GM12878 (cell line): ENCODE results near the gene SH3D19.

Source experiments
- CTCF ChIP-seq, 3 experiments: IDR thresholded peaks in 2 of 3; conservative IDR thresholded peaks in 1 of 3; 2 replicates each; pipeline ENCODE4 v1.5.1; 2011; ENCODE audit warnings: low read depth in 3 of 3, low read length in 3 of 3, mild to moderate bottlenecking in 3 of 3, control low read depth in 2 of 3, moderate library complexity in 2 of 3, inconsistent platforms in 1 of 3, mixed read lengths in 1 of 3; ENCODE audit not compliant: control insufficient read depth in 2 of 3, insufficient read depth in 1 of 3; ENCODE audit errors: extremely low read depth in 1 of 3
- MTA2 ChIP-seq: fragments of 450-650 bp; IDR thresholded peaks from 2 replicates; pipeline ENCODE4 v1.6.1; 2016; ENCODE audit warnings: low read depth, mild to moderate bottlenecking, moderate library complexity
- POLR2AphosphoS5 ChIP-seq: IDR thresholded peaks from 2 replicates; pipeline ENCODE4 v1.6.1; 2011; ENCODE audit warnings: mild to moderate bottlenecking, low read length, inconsistent platforms
- SMAD5 ChIP-seq: IDR thresholded peaks from 2 replicates; pipeline ENCODE4 v1.6.1; 2016; ENCODE audit warnings: antibody characterized with exemption, low read depth
- SMC3 ChIP-seq: IDR thresholded peaks from 2 replicates; pipeline ENCODE4 v1.6.1; 2011; ENCODE audit warnings: low read length, improper control_type of control experiment, borderline replicate concordance

GRCh38 chr4:151169900-151170299, 155.5 kb downstream of the SH3D19 start:
- TF ChIP-seq SMC3 (no peak), MTA2 (no peak), POLR2AphosphoS5 (no peak), CTCF (IDR thresholded peaks at IDR 0.05 in 2 of 3, conservative IDR thresholded peaks at IDR 0.05 in 1 of 3; ENCODE audit: control insufficient read depth in 2 of 3, extremely low read depth in 1 of 3, insufficient read depth in 1 of 3, low read depth in 3 of 3, low read length in 3 of 3) (no peak), SMAD5 (no peak)
